SK-N-SH treated with all-trans-retinoic acid at 6 μM for 48 hours (cell line): ENCODE measurements around the gene VOPP1.

Source experiments
- ATAC-seq: fragments of 200-7000 bp; cut with Tn5 transposase; 3 replicates; pipeline ENCODE4 v1.9.1; 2020; ENCODE audit warnings: mild to moderate bottlenecking, moderate library complexity
- ARNTL ChIP-seq: fragments of 450-650 bp; formaldehyde crosslinking; IDR thresholded peaks from 2 replicates; pipeline ENCODE4 v1.5.0; 2020; ENCODE audit warnings: low read depth, mild to moderate bottlenecking, moderate library complexity, borderline replicate concordance
- BACH2 ChIP-seq: fragments of 250-450 bp; sonication (Bioruptor Pico); IDR thresholded peaks from 2 replicates; pipeline ENCODE4 v1.9.0; 2021; ENCODE audit warnings: mild to moderate bottlenecking, borderline replicate concordance
- CREB5 ChIP-seq: fragments of 250-450 bp; sonication (Bioruptor Pico); IDR thresholded peaks from 2 replicates; pipeline ENCODE4 v1.5.1; 2020; ENCODE audit warnings: low read depth, mild to moderate bottlenecking, moderate library complexity
- CSDC2 ChIP-seq: fragments of 250-450 bp; sonication (Bioruptor Pico); IDR thresholded peaks from 2 replicates; pipeline ENCODE4 v1.5.0; 2020; ENCODE audit warnings: mild to moderate bottlenecking, moderate library complexity
- ESRRG ChIP-seq: fragments of 250-450 bp; sonication (Bioruptor Pico); IDR thresholded peaks from 2 replicates; pipeline ENCODE4 v1.6.1; 2021; ENCODE audit warnings: mild to moderate bottlenecking
- ISL1 ChIP-seq: fragments of 250-450 bp; sonication (Bioruptor Pico); IDR thresholded peaks from 2 replicates; pipeline ENCODE4 v2.1.2; 2022; ENCODE audit warnings: mild to moderate bottlenecking, moderate library complexity
- OSR1 ChIP-seq: fragments of 250-450 bp; sonication (Bioruptor Pico); IDR thresholded peaks from 2 replicates; pipeline ENCODE4 v1.8.0; 2022; ENCODE audit warnings: moderate library complexity, mild to moderate bottlenecking, inconsistent platforms
- POU6F1 ChIP-seq: fragments of 250-450 bp; sonication (Bioruptor Pico); IDR thresholded peaks from 2 replicates; pipeline ENCODE4 v1.8.0; 2021; ENCODE audit warnings: low read depth, mild to moderate bottlenecking, moderate library complexity, borderline replicate concordance
- PPARA ChIP-seq: fragments of 250-450 bp; sonication (Bioruptor Pico); IDR thresholded peaks from 2 replicates; pipeline ENCODE4 v1.5.0; 2020; ENCODE audit warnings: mild to moderate bottlenecking, borderline replicate concordance
- RARB ChIP-seq: fragments of 250-450 bp; sonication (Bioruptor Pico); IDR thresholded peaks from 2 replicates; pipeline ENCODE4 v1.8.0; 2021; ENCODE audit warnings: mild to moderate bottlenecking, moderate library complexity
- TCF4 ChIP-seq: fragments of 250-450 bp; sonication (Bioruptor Pico); IDR thresholded peaks from 2 replicates; pipeline ENCODE4 v1.8.0; 2021; ENCODE audit warnings: mild to moderate bottlenecking, moderate library complexity, borderline replicate concordance
- TOX ChIP-seq: fragments of 250-450 bp; sonication (Bioruptor Pico); IDR thresholded peaks from 2 replicates; pipeline ENCODE4 v1.8.0; 2021; ENCODE audit warnings: mild to moderate bottlenecking, moderate library complexity, borderline replicate concordance
- TSHZ2 ChIP-seq: fragments of 250-450 bp; sonication (Bioruptor Pico); IDR thresholded peaks from 2 replicates; pipeline ENCODE4 v1.5.0; 2020; ENCODE audit warnings: mild to moderate bottlenecking, moderate library complexity
- ZFP30 ChIP-seq: fragments of 450-650 bp; formaldehyde crosslinking; IDR thresholded peaks from 2 replicates; pipeline ENCODE4 v1.5.0; 2022; ENCODE audit warnings: mild to moderate bottlenecking, moderate library complexity
- ZNF565 ChIP-seq: fragments of 450-650 bp; formaldehyde crosslinking; conservative IDR thresholded peaks from 2 replicates; pipeline ENCODE4 v1.5.0; 2020; ENCODE audit warnings: low read depth, mild to moderate bottlenecking, moderate library complexity
- ZNF70 ChIP-seq: fragments of 450-650 bp; formaldehyde crosslinking; IDR thresholded peaks from 2 replicates; pipeline ENCODE4 v1.5.0; 2020; ENCODE audit warnings: mild to moderate bottlenecking, moderate library complexity
- ZNF8 ChIP-seq: fragments of 450-650 bp; formaldehyde crosslinking; IDR thresholded peaks from 2 replicates; pipeline ENCODE4 v1.5.0; 2020; ENCODE audit warnings: mild to moderate bottlenecking, moderate library complexity

The VOPP1 gene

GRCh38 chr7:55520426-55521140 is 51.7 kb downstream of the VOPP1 start (continued):
- TF ChIP-seq TSHZ2 (CRISPR knock-in tag) = no peak
- TF ChIP-seq TCF4 (CRISPR knock-in tag) = no peak
- TF ChIP-seq ZNF565 (CRISPR knock-in tag) = no peak

- no peak for TF ChIP-seq CREB5
- no peak for TF ChIP-seq TCF4 (CRISPR knock-in tag)
- TF ChIP-seq ZNF70 (CRISPR knock-in tag) = no peak
- no peak for TF ChIP-seq PPARA
- TF ChIP-seq BACH2 = no peak
- ATAC-seq = no peak
Observed at GRCh38 chr7:55518836-55519235, 53.5 kb downstream of the VOPP1 start.

- no peak for TF ChIP-seq POU6F1
- no peak for TF ChIP-seq OSR1 (CRISPR knock-in tag)
- TF ChIP-seq ZNF565 (CRISPR knock-in tag) = no peak
- no peak for TF ChIP-seq BACH2
- TF ChIP-seq ISL1 (CRISPR knock-in tag) = no peak
- no peak for TF ChIP-seq ZFP30 (CRISPR knock-in tag)
- TF ChIP-seq ARNTL (CRISPR knock-in tag) = no peak
- no peak for TF ChIP-seq PPARA
- no peak for TF ChIP-seq ZNF70 (CRISPR knock-in tag)
- TF ChIP-seq RARB (CRISPR knock-in tag) = no peak
- TF ChIP-seq ZNF8 (CRISPR knock-in tag) = no peak
- TF ChIP-seq TCF4 (CRISPR knock-in tag) = no peak
- no peak for TF ChIP-seq TSHZ2 (CRISPR knock-in tag)
- no peak for TF ChIP-seq TOX (CRISPR knock-in tag)
- no peak for TF ChIP-seq CSDC2
- TF ChIP-seq ESRRG (CRISPR knock-in tag) = no peak
Observed at GRCh38 chr7:55517936-55518689, 54.2 kb downstream of the VOPP1 start.

GRCh38 chr7:55517191-55517633 is 55.1 kb downstream of the VOPP1 start:
- ATAC-seq = no peak
- no peak for TF ChIP-seq TOX (CRISPR knock-in tag)

More at GRCh38 chr7:55517936-55518689, 54.2 kb downstream of the VOPP1 start:
- ATAC-seq = no peak
